Heart right ventricle (tissue), 16 donors: ENCODE results near the gene UQCC2. TPM values are rescaled to one million over a fixed set of nuclear protein-coding genes. Genes with fewer than 3 reads are reported as not detected.

Source experiments
- ATAC-seq, 8 donors: fragments of 200-7000 bp; cut with Tn5 transposase; one replicate each; pipeline ENCODE4 v1.9.1; 2020; ENCODE audit warnings: mild to moderate bottlenecking in 8 of 8, moderate library complexity in 8 of 8, moderate number of reproducible peaks in 1 of 8
- DNase-seq, 2 donors: peaks; one replicate each; pipeline ENCODE4 v3.0.0-alpha.2; 2020
- H3K27ac ChIP-seq, 10 donors: fragments of 200-600 bp; sonication (generic) in 2 of 10; one replicate each; pipeline versions ENCODE4 v1.5.0 to v1.8.0; 2020 to 2022; ENCODE audit warnings: mild to moderate bottlenecking in 3 of 10
- H3K27me3 ChIP-seq, 7 donors: fragments of 200-600 bp; one replicate each; pipeline ENCODE4 v1.8.0; 2021 to 2022; ENCODE audit warnings: mild to moderate bottlenecking in 2 of 7
- H3K36me3 ChIP-seq, 9 donors: fragments of 200-600 bp; sonication (generic) in 1 of 9; one replicate each; pipeline versions ENCODE4 v1.5.0 to v1.8.0; 2020 to 2022; ENCODE audit warnings: mild to moderate bottlenecking in 2 of 9
- H3K4me1 ChIP-seq, 9 donors: fragments of 200-600 bp; sonication (generic) in 1 of 9; one replicate each; pipeline versions ENCODE4 v1.5.0 to v1.8.0; 2020 to 2022; ENCODE audit warnings: mild to moderate bottlenecking in 4 of 9
- H3K4me3 ChIP-seq, 10 donors: fragments of 200-600 bp; sonication (generic) in 2 of 10; one replicate each; pipeline versions ENCODE4 v1.5.0 to v1.8.0; 2020 to 2022; ENCODE audit warnings: mild to moderate bottlenecking in 7 of 10, moderate library complexity in 2 of 10
- H3K9me3 ChIP-seq, 11 donors: fragments of 200-600 bp in 10 of 11; sonication (generic) in 2 of 11; one replicate each; pipeline versions ENCODE4 v1.5.0 to v1.8.0; 2013 to 2022; ENCODE audit warnings: mild to moderate bottlenecking in 2 of 11, control low read depth in 1 of 11, moderate library complexity in 1 of 11
- CTCF ChIP-seq, 9 donors: fragments of 200-600 bp; sonication (generic) in 2 of 9; IDR thresholded peaks; one replicate each; pipeline versions ENCODE4 v1.5.0 to v1.8.0; 2021 to 2022; ENCODE audit warnings: antibody characterized with exemption in 9 of 9, mild to moderate bottlenecking in 5 of 9, moderate library complexity in 1 of 9
- WGBS, 2 donors: extraction: QIAGEN DNeasy Blood & Tissue Kit; methylation state at CpG; one replicate each; pipeline ENCODE4 v1.1.7; 2013; ENCODE audit warnings: inconsistent platforms in 1 of 2; 5-methylcytosine and 5-hydroxymethylcytosine counted together
- intact Hi-C, 10 donors: fragments of 100-400 bp; cut with DNase I; formaldehyde crosslinking; loops; one replicate each; pipeline versions ENCODE4 v1.11.1 to v1.14.2; 2022
- polyA plus RNA-seq, 2 donors: library from polyadenylated mRNA; stranded (reverse); fragments of 200-250 nt; gene quantifications; one replicate each; pipeline ENCODE4 v1.2.3, GENCODE V29; 2013
- total RNA-seq, 10 donors: library from RNA; stranded (reverse); fragmentation: NEBNext Ultra II Directional in 3 of 10; extraction: Animal tissue kit (Norgen Biotek cat#: 25700) in 3 of 10; gene quantifications; one replicate each; pipeline versions ENCODE4 v1.2.1 to v1.2.4, GENCODE V29; 2021 to 2023
- donor health status: Arrhythmogenic right ventricular cardiomyopathy.
- donor health status: ischemic (EF 13 %, LVEDD 7.1; RV severe dilation, severe dysfunction).
- donor health status: healthy with polysubstance abuse.
- donor health status: DM: no; HTN: yes; CAD: no.
- donor health status: DM: no; HTN: no; CAD: no.
- donor health status: ischemic (EF 25% LVEDD 6.9; RV normal size, moderate dysfunction).
- donor health status: ischemic (EF 25% LVEDD 5.7; RV mildly dilated, moderate dysfunction).
- donor health status: healthy.
- donor health status: DM: yes; HTN: yes; CAD: no.
- donor health status: Ischemic cardiomyopathy.
- donor health status: ischemic (EF 35%, LVEDD 5.7; RV mildly dilated, moderate dysfunction).
- donor health status: nonischemic (EF 11% LVEDD 7.7; RV severe dilation, severe dysfunction).
- donor health status: DM: yes; HTN: yes; CAD: no.
- donor health status: PGD.
- donor health status: ischemic (EF 29% LVEDD 5.4; RV normal size, mild dysfunction).
- donor health status: nonischemic (EF 23%, LVEDD 6.1; RV moderate dilation, normal function).

The UQCC2 gene
- total and polyA plus RNA-seq, 12 donors: 200 to 598 (median 245) TPM

GRCh38 chr6:33673851-33674250 lies 37.6 kb downstream of the UQCC2 start:
- no peak for TF ChIP-seq CTCF (IDR thresholded peaks at IDR 0.05)
- Histone ChIP-seq H3K27ac (no peak overlapping the region), H3K4me3 (no peak overlapping the region), H3K27me3 (no peaks in the 10 kb centered on the region), H3K4me1 (peaks cover 0 to 14% (median 8%) of the 10 kb centered on the region in 9 donors), H3K36me3 (peaks cover 0 to 86% (median 6%) of the 10 kb centered on the region in 9 donors), H3K9me3 (no peaks in the 10 kb centered on the region)
- no peak for ATAC-seq
- intact Hi-C loops: loop anchor here in 7 of 10 donors (1.0 to 10.0 kb wide), 6 partner anchors 42 to 89 kb away; partner anchors contain the start of gene BAK1 (in 2 of the 7)
- 80 to 92% methylated on average over 7 of the region's 7 CpGs for WGBS, 2 donors
- DNase-seq: no peak

GRCh38 chr6:33672808-33673207 lies 38.7 kb downstream of the UQCC2 start:
- WGBS, 2 donors: 27 to 35% methylated on average over 5 of the region's 5 CpGs
- intact Hi-C loops: loop anchor here in 7 of 10 donors (1.0 to 10.0 kb wide), 6 partner anchors 41 to 88 kb away; partner anchors contain the start of gene BAK1 (in 2 of the 7)
- no peak overlapping the region for H3K27ac ChIP-seq
- no peak overlapping the region for H3K4me3 ChIP-seq
- peak; percentile 31 to 79 (median 58) for TF ChIP-seq CTCF (IDR thresholded peaks at IDR 0.05)
- H3K36me3 ChIP-seq: peaks cover 0 to 86% (median 6%) of the 10 kb centered on the region in 9 donors
- DNase-seq (peak; percentile 81 to 88), ATAC-seq (peak; percentile 84 to 97 (median 92))
- H3K9me3 ChIP-seq: no peaks in the 10 kb centered on the region
- H3K27me3 ChIP-seq: no peaks in the 10 kb centered on the region
- peaks cover 0 to 14% (median 8%) of the 10 kb centered on the region in 9 donors for H3K4me1 ChIP-seq

GRCh38 chr6:33671744-33672072 lies 39.8 kb downstream of the UQCC2 start:
- H3K27me3 ChIP-seq: no peaks in the 10 kb centered on the region
- no peaks in the 10 kb centered on the region for H3K9me3 ChIP-seq
- no peak overlapping the region for H3K27ac ChIP-seq
- 96% methylated on average over 3 of the region's 3 CpGs for WGBS, 2 donors
- intact Hi-C loops: loop anchor here in 7 of 10 donors (2.0 to 10.0 kb wide), 5 partner anchors 39 to 87 kb away; partner anchors contain the start of gene BAK1 (in 2 of the 7)
- DNase-seq: no peak
- ATAC-seq: no peak
- H3K4me1 ChIP-seq: peaks cover 0 to 14% (median 8%) of the 10 kb centered on the region in 9 donors
- no peak for TF ChIP-seq CTCF (IDR thresholded peaks at IDR 0.05)
- no peak overlapping the region for H3K4me3 ChIP-seq
- peaks cover 0 to 86% (median 6%) of the 10 kb centered on the region in 9 donors for H3K36me3 ChIP-seq

- TF ChIP-seq CTCF (IDR thresholded peaks at IDR 0.05): no peak
- H3K36me3 ChIP-seq: peaks cover 0 to 86% (median 6%) of the 10 kb centered on the region in 9 donors
- DNase-seq (no peak), ATAC-seq (no peak)
- peaks cover 0 to 14% (median 8%) of the 10 kb centered on the region in 9 donors for H3K4me1 ChIP-seq
- H3K27me3 ChIP-seq: no peaks in the 10 kb centered on the region
- WGBS, 2 donors: 56 to 70% methylated on average over 30 of the region's 30 CpGs
- no peak overlapping the region for H3K4me3 ChIP-seq
- intact Hi-C loops: loop anchor here in 4 of 10 donors (5.0 to 10.0 kb wide), 3 partner anchors 39 to 86 kb away; partner anchors contain the start of gene BAK1 (in 2 of the 4)
- no peaks in the 10 kb centered on the region for H3K9me3 ChIP-seq
- no peak overlapping the region for H3K27ac ChIP-seq
Observed at GRCh38 chr6:33670971-33671743, 40.3 kb downstream of the UQCC2 start.
